ENCODE results near the gene TPM3. TPM values are rescaled to one million over a fixed set of nuclear protein-coding genes. Genes with fewer than 3 reads are reported as not detected.
"Not testable (repeated sequence)": the region's sequence is repeated elsewhere in the genome, so short reads cannot be mapped to it uniquely, and the experiment has no call there.

Gene TPM3
- polyA plus RNA-seq, 1 donor = 303 TPM

- H3K4me1 ChIP-seq (ENCODE audit: control insufficient read depth, insufficient read depth, low read length) = no peaks in the 10 kb centered on the region
- H3K36me3 ChIP-seq (ENCODE audit: control insufficient read depth, insufficient read depth, low read length) = peaks cover 74% of the 10 kb centered on the region
Measured at GRCh38 chr1:154208677-154209388, 16.9 kb upstream of the TPM3 start.

GRCh38 chr1:154207262-154207661 is 15.4 kb upstream of the TPM3 start:
- H3K27me3 ChIP-seq (ENCODE audit: control insufficient read depth, insufficient read depth, low read length) = no peaks in the 10 kb centered on the region
- peaks cover 58% of the 10 kb centered on the region for H3K36me3 ChIP-seq (ENCODE audit: control insufficient read depth, insufficient read depth, low read length)
- H3K4me3 ChIP-seq (ENCODE audit: low read length) = no peak overlapping the region
- no peak overlapping the region for H3K27ac ChIP-seq (ENCODE audit: low read length)
- no peaks in the 10 kb centered on the region for H3K4me1 ChIP-seq (ENCODE audit: control insufficient read depth, insufficient read depth, low read length)
- no CpG with 5 or more reads among the region's 9 CpGs for WGBS (ENCODE audit: insufficient coverage, low lambda C conversion rate)
- no peaks in the 10 kb centered on the region for H3K9me3 ChIP-seq (ENCODE audit: control insufficient read depth, low read depth, low read length)
- DNase-seq = no peak

More at GRCh38 chr1:154208677-154209388, 16.9 kb upstream of the TPM3 start:
- DNase-seq = no peak
- H3K27me3 ChIP-seq (ENCODE audit: control insufficient read depth, insufficient read depth, low read length) = no peaks in the 10 kb centered on the region
- H3K4me3 ChIP-seq (ENCODE audit: low read length) = no peak overlapping the region
- no peaks in the 10 kb centered on the region for H3K9me3 ChIP-seq (ENCODE audit: control insufficient read depth, low read depth, low read length)
- no CpG with 5 or more reads among the region's 5 CpGs for WGBS (ENCODE audit: insufficient coverage, low lambda C conversion rate)
- no peak overlapping the region for H3K27ac ChIP-seq (ENCODE audit: low read length)

- H3K9me3 ChIP-seq (ENCODE audit: control insufficient read depth, low read depth, low read length) = no peaks in the 10 kb centered on the region
- no peaks in the 10 kb centered on the region for H3K27me3 ChIP-seq (ENCODE audit: control insufficient read depth, insufficient read depth, low read length)
- H3K4me3 ChIP-seq (ENCODE audit: low read length) = no peak within 1 kb of the TSS
- H3K36me3 ChIP-seq (ENCODE audit: control insufficient read depth, insufficient read depth, low read length) = peaks cover 49% of the 10 kb centered on the region
- DNase-seq = peak in 1 of 2 donors; percentile 19
- no peaks in the 10 kb centered on the region for H3K4me1 ChIP-seq (ENCODE audit: control insufficient read depth, insufficient read depth, low read length)
- whole genome bisulfite sequencing (ENCODE audit: insufficient coverage, low lambda C conversion rate) = no CpG with 5 or more reads among the region's 1 CpG
- H3K27ac ChIP-seq (ENCODE audit: low read length) = no peak within 1 kb of the TSS
Measured at GRCh38 chr1:154206196-154206595, 14.3 kb upstream of the TPM3 start, which contains the start of gene CFAP141. TSS of gene CFAP141 (minus strand) at chr1:154206333. CDS start at chr1:154206307, 26 bp downstream.

GRCh38 chr1:154205778-154206177 is 13.9 kb upstream of the TPM3 start:
- not testable (repeated sequence) for DNase-seq; H3K4me3 ChIP-seq (ENCODE audit: low read length); H3K9me3 ChIP-seq (ENCODE audit: control insufficient read depth, low read depth, low read length); H3K27me3 ChIP-seq (ENCODE audit: control insufficient read depth, insufficient read depth, low read length); H3K4me1 ChIP-seq (ENCODE audit: control insufficient read depth, insufficient read depth, low read length); H3K27ac ChIP-seq (ENCODE audit: low read length)
- no CpG with 5 or more reads among the region's 11 CpGs for WGBS (ENCODE audit: insufficient coverage, low lambda C conversion rate)
- peaks cover 46% of the 10 kb centered on the region for H3K36me3 ChIP-seq (ENCODE audit: control insufficient read depth, insufficient read depth, low read length)

GRCh38 chr1:154199563-154199879 is 7.6 kb upstream of the TPM3 start:
- Histone ChIP-seq H3K27ac (ENCODE audit: low read length) (no peak overlapping the region), H3K4me1 (ENCODE audit: control insufficient read depth, insufficient read depth, low read length) (no peaks in the 10 kb centered on the region), H3K9me3 (ENCODE audit: control insufficient read depth, low read depth, low read length) (no peaks in the 10 kb centered on the region), H3K27me3 (ENCODE audit: control insufficient read depth, insufficient read depth, low read length) (peaks cover 2% of the 10 kb centered on the region), H3K4me3 (ENCODE audit: low read length) (no peak overlapping the region), H3K36me3 (ENCODE audit: control insufficient read depth, insufficient read depth, low read length) (no peaks in the 10 kb centered on the region)
- peak in 1 of 2 donors; percentile 9 for DNase-seq
- WGBS (ENCODE audit: insufficient coverage, low lambda C conversion rate) = 67% methylated on average over 2 of the region's 3 CpGs

- Histone ChIP-seq H3K27me3 (ENCODE audit: control insufficient read depth, insufficient read depth, low read length) (peaks cover 8% of the 10 kb centered on the region), H3K36me3 (ENCODE audit: control insufficient read depth, insufficient read depth, low read length) (no peaks in the 10 kb centered on the region), H3K9me3 (ENCODE audit: control insufficient read depth, low read depth, low read length) (no peaks in the 10 kb centered on the region), H3K4me1 (ENCODE audit: control insufficient read depth, insufficient read depth, low read length) (no peaks in the 10 kb centered on the region), H3K27ac (ENCODE audit: low read length) (no peak overlapping the region), H3K4me3 (ENCODE audit: low read length) (no peak overlapping the region)
- peak; percentile 30 to 53 for DNase-seq
- no CpG with 5 or more reads among the region's 5 CpGs for WGBS (ENCODE audit: insufficient coverage, low lambda C conversion rate)
Measured at GRCh38 chr1:154198756-154199562, 7.1 kb upstream of the TPM3 start.

GRCh38 chr1:154193821-154194220 is 1.9 kb upstream of the TPM3 start:
- DNase-seq = no peak
- Histone ChIP-seq H3K36me3 (ENCODE audit: control insufficient read depth, insufficient read depth, low read length) (no peaks in the 10 kb centered on the region), H3K27me3 (ENCODE audit: control insufficient read depth, insufficient read depth, low read length) (peaks cover 34% of the 10 kb centered on the region), H3K4me3 (ENCODE audit: low read length) (no peak overlapping the region), H3K4me1 (ENCODE audit: control insufficient read depth, insufficient read depth, low read length) (no peaks in the 10 kb centered on the region), H3K9me3 (ENCODE audit: control insufficient read depth, low read depth, low read length) (no peaks in the 10 kb centered on the region), H3K27ac (ENCODE audit: low read length) (no peak overlapping the region)
- no CpG with 5 or more reads among the region's 8 CpGs for WGBS (ENCODE audit: insufficient coverage, low lambda C conversion rate)

GRCh38 chr1:154192476-154192875 is 576 bp upstream of the TPM3 start:
- no CpG with 5 or more reads among the region's 3 CpGs for WGBS (ENCODE audit: insufficient coverage, low lambda C conversion rate)
- H3K27me3 ChIP-seq (ENCODE audit: control insufficient read depth, insufficient read depth, low read length) = peaks cover 34% of the 10 kb centered on the region
- no peak overlapping the region for H3K27ac ChIP-seq (ENCODE audit: low read length)
- no peaks in the 10 kb centered on the region for H3K36me3 ChIP-seq (ENCODE audit: control insufficient read depth, insufficient read depth, low read length)
- no peaks in the 10 kb centered on the region for H3K4me1 ChIP-seq (ENCODE audit: control insufficient read depth, insufficient read depth, low read length)
- H3K4me3 ChIP-seq (ENCODE audit: low read length) = no peak overlapping the region
- H3K9me3 ChIP-seq (ENCODE audit: control insufficient read depth, low read depth, low read length) = no peaks in the 10 kb centered on the region
- no peak for DNase-seq

GRCh38 chr1:154190550-154190949 is 1.4 kb downstream of the TPM3 start:
- no CpG with 5 or more reads among the region's 1 CpG for WGBS (ENCODE audit: insufficient coverage, low lambda C conversion rate)
- peaks cover 34% of the 10 kb centered on the region for H3K27me3 ChIP-seq (ENCODE audit: control insufficient read depth, insufficient read depth, low read length)
- H3K9me3 ChIP-seq (ENCODE audit: control insufficient read depth, low read depth, low read length) = no peaks in the 10 kb centered on the region
- no peak overlapping the region for H3K27ac ChIP-seq (ENCODE audit: low read length)
- no peak overlapping the region for H3K4me3 ChIP-seq (ENCODE audit: low read length)
- DNase-seq = no peak
- H3K36me3 ChIP-seq (ENCODE audit: control insufficient read depth, insufficient read depth, low read length) = no peaks in the 10 kb centered on the region
- H3K4me1 ChIP-seq (ENCODE audit: control insufficient read depth, insufficient read depth, low read length) = peaks cover 3% of the 10 kb centered on the region

- Histone ChIP-seq H3K27me3 (ENCODE audit: control insufficient read depth, insufficient read depth, low read length) (peaks cover 11% of the 10 kb centered on the region), H3K4me1 (ENCODE audit: control insufficient read depth, insufficient read depth, low read length) (peaks cover 3% of the 10 kb centered on the region), H3K27ac (ENCODE audit: low read length) (no peak overlapping the region), H3K36me3 (ENCODE audit: control insufficient read depth, insufficient read depth, low read length) (no peaks in the 10 kb centered on the region), H3K9me3 (ENCODE audit: control insufficient read depth, low read depth, low read length) (no peaks in the 10 kb centered on the region), H3K4me3 (ENCODE audit: low read length) (no peak overlapping the region)
- 0% methylated on average over 1 of the region's 2 CpGs for WGBS (ENCODE audit: insufficient coverage, low lambda C conversion rate)
- DNase-seq = peak in 1 of 2 donors; percentile 27
Measured at GRCh38 chr1:154186852-154187501, 4.9 kb downstream of the TPM3 start.

Data from large intestine (tissue), 3 donors.